NCI-H2196 treated with DMSO at 0.1 percent for 48 hours (cell line): ENCODE data around the gene IQSEC1.

Source experiments
- DNase-seq: peaks from one replicate; lab custom pipeline; 2025; ENCODE audit not compliant: unreplicated experiment; lab: John Stamatoyannopoulos, UW

The IQSEC1 gene

GRCh38 chr3:13107661-13108060 lies 34.4 kb upstream of the IQSEC1 start:
- DNase-seq, result no peak

GRCh38 chr3:13106308-13107001 lies 33.2 kb upstream of the IQSEC1 start:
- DNase-seq, result no peak

DNA sequence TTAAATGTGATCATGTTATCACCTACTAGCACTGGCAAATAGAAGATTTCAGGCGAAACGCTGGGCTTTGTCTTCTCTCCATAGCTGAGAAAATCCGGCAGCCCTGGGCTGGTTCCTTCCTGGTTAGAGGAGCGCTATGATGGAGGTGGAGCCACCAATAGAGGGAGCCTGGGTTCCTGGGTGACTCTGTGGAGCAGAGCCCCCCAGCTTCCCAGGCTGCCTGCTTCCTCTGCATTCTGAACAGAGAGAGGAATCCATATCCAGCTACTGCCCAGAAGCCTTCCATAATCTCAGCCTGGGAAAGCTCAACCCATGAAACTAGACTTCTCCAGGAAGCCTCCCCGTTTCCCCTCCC lies 32.6 kb upstream of the IQSEC1 start:
- no peak for DNase-seq

DNA sequence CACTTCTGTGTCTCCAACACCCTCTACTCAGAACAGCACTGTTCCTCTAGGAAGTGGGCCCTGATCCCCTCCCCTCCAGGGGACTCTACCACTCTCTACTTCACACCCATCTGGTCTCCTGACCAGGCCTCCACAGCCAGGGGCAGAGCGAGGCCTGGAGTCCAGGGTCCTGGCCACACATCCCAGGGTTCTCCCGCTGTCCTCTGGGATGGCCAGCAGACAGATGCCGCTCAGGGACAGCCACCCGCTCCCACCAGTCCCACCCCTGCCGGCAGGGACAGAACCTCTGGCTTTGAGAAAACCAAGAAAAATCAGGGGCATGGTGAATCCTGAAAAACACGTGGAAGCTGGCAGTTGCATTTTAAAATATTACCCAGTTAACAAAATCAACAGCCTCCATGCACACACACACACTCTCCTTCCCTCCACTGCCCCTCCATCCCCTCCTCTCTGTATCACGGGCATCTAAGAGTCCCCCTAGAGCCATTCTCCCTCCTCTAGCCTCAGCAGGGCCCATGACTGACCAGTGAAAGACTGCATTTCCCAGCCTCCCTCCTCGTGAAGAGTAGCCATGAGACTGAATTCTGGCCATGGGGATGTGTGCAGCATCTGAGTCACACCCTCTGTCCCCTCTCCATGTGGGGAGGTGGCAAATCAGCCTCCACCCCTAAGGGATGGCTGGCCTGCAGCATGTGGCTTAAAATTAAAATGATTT lies 32.1 kb upstream of the IQSEC1 start:
- DNase-seq, result no peak

DNA sequence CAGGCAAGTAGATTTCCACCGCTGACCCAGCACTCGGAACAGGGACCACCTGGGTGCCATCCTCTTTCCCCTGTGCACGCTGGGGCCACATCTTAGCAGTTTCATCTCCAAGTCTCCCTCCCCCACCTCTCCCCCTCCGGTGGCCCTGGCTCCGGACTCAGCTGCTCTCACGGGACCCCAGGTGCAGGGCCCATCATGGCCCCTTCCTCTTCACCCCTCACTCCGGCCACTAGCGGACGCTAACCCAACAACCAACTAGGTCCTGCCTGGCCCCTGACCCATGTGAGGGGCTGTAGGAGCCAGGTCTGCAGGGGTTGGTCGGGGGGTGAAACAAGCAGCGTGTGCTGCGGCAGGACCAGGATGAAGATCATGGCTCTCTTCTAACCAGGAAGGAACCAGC lies 31.3 kb upstream of the IQSEC1 start:
- DNase-seq, result no peak

GRCh38 chr3:13103416-13104058 lies 30.3 kb upstream of the IQSEC1 start:
- no peak for DNase-seq

GRCh38 chr3:13102386-13103345 lies 29.4 kb upstream of the IQSEC1 start:
- DNase-seq, result no peak

DNA sequence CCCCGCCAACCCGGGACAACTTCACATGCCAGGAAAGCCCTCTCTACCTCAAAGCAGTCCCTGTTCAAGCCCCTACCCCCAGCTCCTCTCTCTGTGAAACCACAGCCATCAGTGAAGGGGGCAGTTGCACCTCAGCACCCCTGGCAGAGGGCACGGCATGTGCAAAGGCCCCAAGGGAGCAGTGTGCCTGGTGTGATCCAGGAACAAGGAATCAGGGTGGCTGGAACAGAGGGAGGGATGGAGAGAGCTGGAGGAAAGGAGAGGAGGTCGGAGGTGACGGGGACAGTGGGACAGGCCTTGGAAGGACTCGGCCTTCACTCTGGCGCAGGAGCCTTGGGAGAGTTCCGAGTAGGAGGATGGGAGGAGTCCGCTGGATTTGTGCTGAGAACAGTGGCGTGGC lies 26.5 kb upstream of the IQSEC1 start:
- no peak for DNase-seq

- DNase-seq, result no peak
These were observed 25.2 kb upstream of the IQSEC1 start for GRCh38 chr3:13098192-13098988.

GRCh38 chr3:13096356-13096755 lies 23.1 kb upstream of the IQSEC1 start:
- no peak for DNase-seq

- no peak for DNase-seq
These were observed 22.2 kb upstream of the IQSEC1 start for GRCh38 chr3:13095408-13095937.

GRCh38 chr3:13093687-13094086 lies 20.5 kb upstream of the IQSEC1 start:
- no peak for DNase-seq

- DNase-seq, result no peak
These were observed 19.7 kb upstream of the IQSEC1 start for GRCh38 chr3:13092621-13093617.

DNA sequence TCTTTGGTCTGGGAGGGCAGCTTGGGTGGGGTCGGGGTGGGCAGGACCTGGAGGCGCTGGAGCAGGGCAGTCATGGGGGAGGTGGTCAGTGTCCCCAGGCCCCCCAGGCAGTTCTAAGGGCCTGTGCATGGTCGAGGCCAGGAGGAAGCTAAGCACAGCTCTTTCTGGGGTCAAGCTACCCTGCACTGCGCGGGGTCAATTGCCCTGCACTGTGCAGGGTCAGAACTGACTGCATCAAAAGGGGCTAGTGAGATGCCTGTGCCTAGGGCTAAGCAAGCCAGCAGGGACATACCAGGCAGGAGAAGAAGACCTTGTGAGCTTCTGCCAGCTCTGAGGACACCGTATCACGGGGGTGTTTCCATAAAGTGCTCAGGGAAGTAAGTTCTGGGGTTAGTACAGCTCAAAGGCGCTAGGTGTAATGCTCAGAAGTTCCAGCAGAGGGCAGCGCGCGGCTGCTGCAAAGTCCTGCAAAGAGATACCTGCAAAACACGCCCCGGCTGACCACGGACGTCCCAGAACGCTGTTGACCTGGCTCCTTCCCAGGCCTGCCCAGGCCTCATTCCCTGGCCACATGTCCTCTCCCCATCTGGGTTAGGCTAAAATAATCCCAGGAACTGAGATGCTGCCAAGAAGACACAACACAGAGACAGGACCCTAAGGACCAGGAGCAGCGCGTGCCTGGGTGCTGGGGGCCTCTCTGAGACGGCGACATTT lies 18.8 kb upstream of the IQSEC1 start:
- DNase-seq, result no peak

DNA sequence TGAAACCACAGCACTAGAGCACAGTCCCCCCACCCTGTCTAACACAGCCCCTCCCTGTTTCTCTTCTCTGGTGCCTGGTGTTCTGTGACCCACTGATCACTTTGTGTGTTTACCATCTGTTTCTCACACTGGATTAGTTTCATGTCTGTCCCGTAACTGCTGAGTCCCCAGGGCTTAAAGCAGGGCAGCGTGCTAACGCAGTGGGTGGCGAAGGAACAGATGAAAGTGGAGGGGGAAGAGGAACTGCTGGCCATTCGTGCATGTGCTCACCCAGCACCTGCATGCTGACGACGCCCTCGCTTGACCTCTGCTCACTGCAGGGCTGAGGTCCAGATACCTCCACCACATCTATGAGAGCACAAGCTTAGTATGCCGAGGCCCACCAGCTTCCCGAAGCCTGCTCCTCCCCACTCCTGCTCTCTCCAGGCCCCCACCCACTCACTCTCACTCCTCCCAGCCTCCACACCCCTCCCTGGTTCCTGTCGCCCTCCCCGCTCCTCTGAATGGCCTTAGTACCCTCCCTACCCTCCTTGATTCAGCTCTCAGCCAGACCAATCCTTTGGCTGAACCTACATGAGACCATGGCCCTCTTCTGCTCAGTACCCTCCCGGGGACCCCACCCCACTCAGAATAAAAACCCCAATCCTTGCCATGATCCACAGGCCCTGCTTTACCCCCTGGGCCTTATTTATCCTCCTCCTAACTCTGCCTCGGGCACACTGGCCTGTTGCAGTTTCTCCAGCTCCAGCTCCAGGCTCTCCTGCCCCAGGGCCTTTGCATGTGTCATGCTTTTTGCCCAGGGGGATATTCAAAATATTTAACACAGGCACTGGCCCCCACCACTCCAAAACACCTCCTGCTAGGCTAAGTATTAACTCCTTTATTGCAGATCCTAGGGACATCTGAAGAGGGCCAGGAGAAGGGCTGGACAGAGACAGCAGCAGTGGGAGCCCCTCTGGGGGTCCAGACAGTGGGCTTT lies 15.1 kb upstream of the IQSEC1 start:
- no peak for DNase-seq

DNA sequence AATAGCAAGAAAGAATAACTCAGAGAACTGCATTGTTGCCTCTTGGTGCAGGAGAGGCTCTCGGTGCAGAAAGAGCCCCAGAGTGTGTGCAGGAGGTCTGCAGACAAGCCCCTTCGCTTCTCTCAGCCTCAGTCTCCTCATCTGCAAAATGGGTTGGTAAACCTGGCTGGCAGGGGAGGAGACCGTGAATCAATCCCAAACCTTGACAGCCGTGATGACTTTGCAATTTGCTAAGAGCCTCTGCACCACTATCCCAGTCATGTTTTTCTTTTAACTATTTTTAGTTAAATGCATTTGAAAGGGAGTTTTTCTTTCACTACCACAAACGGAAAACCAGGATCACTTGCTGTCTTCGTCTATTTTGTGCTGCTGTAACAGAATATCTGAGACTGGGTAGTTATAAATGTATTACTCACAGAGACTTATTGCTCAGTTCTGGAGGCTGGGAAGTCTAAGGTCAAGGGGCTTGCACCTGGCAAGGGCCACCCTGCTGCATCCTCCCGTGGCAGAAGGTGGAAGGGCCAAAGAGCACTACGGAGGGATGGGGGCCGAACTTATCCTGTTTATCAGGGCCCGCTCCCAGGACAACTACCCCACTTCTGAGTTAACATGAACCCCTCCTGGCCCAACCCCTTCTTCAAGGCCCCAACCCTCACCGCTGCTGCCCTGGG lies 14.2 kb upstream of the IQSEC1 start:
- no peak for DNase-seq

DNA sequence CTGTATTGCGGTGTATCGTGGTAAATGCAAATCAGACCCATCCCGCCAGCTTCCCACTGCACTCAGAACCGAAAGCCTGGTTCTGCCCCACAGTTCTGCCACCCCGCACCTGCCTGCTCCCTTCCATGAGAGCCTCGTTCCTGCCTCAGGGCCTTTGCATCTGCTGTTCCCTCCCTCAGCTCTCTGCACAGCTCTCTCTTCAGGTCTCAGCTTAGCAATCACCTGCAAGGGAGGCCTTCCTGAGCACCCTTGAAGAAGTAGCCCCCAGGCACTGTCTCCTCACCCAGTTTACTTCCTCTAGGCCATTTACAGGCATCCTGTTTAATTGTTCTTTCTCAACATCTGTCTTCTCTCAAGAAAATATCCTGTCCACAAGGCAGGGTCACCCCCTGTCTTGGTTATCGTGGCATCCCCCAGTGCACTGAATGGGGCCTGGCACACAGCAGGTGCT lies 13.3 kb upstream of the IQSEC1 start:
- DNase-seq, result no peak
